SK-N-SH (cell line): ENCODE data around the gene SHANK2. TPM values are rescaled to one million over a fixed set of nuclear protein-coding genes. Genes with fewer than 3 reads are reported as not detected.
A peak's percentile ranks its signal among the peaks of the same experiment; 100 is the strongest.

Experiments used
- CTCF ChIA-PET: fragments of 300-600, 350-600 bp; formaldehyde crosslinking; extraction: SDS; loops from one replicate; lab custom pipeline; 2021; lab: Yijun Ruan, JAX
- POLR2A ChIA-PET: fragments of 350-600 bp; sonication (Branson Sonifier 250); formaldehyde crosslinking; extraction: SDS; loops from one replicate; lab custom pipeline; 2020; ENCODE audit warnings: antibody characterized with exemption, inconsistent platforms; lab: Yijun Ruan, JAX
- DNase-seq: peaks from one replicate; pipeline ENCODE4 v3.0.0; 2012
- H2AFZ ChIP-seq: fragments of 200-600 bp; sonication (generic); 2 replicates; pipeline ENCODE4 v1.8.1; 2016; ENCODE audit warnings: antibody characterized with exemption, mild to moderate bottlenecking, low read depth
- H3F3A ChIP-seq: fragments of 200-600 bp; sonication (generic); replicated peaks from 2 replicates; pipeline ENCODE3; 2016; ENCODE audit warnings: antibody characterized with exemption, mild to moderate bottlenecking; ENCODE audit not compliant: insufficient read depth
- H3K27ac ChIP-seq, 2 experiments: fragments of 200-500 bp in 1 of 2; fragments of 200-600 bp in 1 of 2; sonication (Bioruptor generic) in 1 of 2; sonication (generic), shearing (Covaris generic) in 1 of 2; 2 replicates each; pipeline versions ENCODE4 v1.5.1 to v1.6.1; 2014 to 2016; ENCODE audit warnings: low read depth in 2 of 2, inconsistent platforms in 1 of 2, low read length in 1 of 2, mild to moderate bottlenecking in 1 of 2, mixed read lengths in 1 of 2
- H3K27me3 ChIP-seq: fragments of 200-600 bp; sonication (generic), shearing (Covaris generic); 2 replicates; pipeline ENCODE4 v1.6.1; 2016; ENCODE audit warnings: mixed run types; ENCODE audit not compliant: insufficient read depth
- H3K36me3 ChIP-seq, 2 experiments: fragments of 200-500 bp in 1 of 2; fragments of 200-600 bp in 1 of 2; sonication (Bioruptor generic) in 1 of 2; sonication (generic) in 1 of 2; replicated peaks in 1 of 2; 2 replicates each; pipeline versions ENCODE3 to v1.5.1; 2014 to 2016; ENCODE audit warnings: low read length in 1 of 2, mild to moderate bottlenecking in 1 of 2; ENCODE audit not compliant: insufficient read depth in 2 of 2, control insufficient read depth in 1 of 2
- H3K4me1 ChIP-seq, 2 experiments: fragments of 200-500 bp in 1 of 2; fragments of 200-600 bp in 1 of 2; sonication (Bioruptor generic) in 1 of 2; sonication (generic), shearing (Covaris generic) in 1 of 2; 2 replicates each; pipeline versions ENCODE4 v1.5.1 to v1.6.1; 2014 to 2016; ENCODE audit warnings: low read depth in 1 of 2, low read length in 1 of 2, mixed run types in 1 of 2; ENCODE audit not compliant: insufficient read depth in 2 of 2, control insufficient read depth in 1 of 2
- H3K4me2 ChIP-seq: fragments of 200-600 bp; sonication (generic), shearing (Covaris generic); 2 replicates; pipeline ENCODE4 v1.6.1; 2017; ENCODE audit warnings: mixed run types
- H3K4me3 ChIP-seq, 2 experiments: fragments of 200-500 bp in 1 of 2; fragments of 200-600 bp in 1 of 2; sonication (Bioruptor generic) in 1 of 2; sonication (generic), shearing (Covaris generic) in 1 of 2; 2 replicates each; pipeline versions ENCODE4 v1.5.1 to v1.8.1; 2014 to 2016; ENCODE audit warnings: low read depth in 2 of 2, inconsistent platforms in 1 of 2, low read length in 1 of 2, mild to moderate bottlenecking in 1 of 2, mixed read lengths in 1 of 2, moderate library complexity in 1 of 2
- H3K79me2 ChIP-seq: fragments of 200-600 bp; sonication (generic); 2 replicates; pipeline ENCODE4 v1.8.1; 2017; ENCODE audit warnings: mild to moderate bottlenecking; ENCODE audit not compliant: insufficient read depth
- H3K9ac ChIP-seq: fragments of 200-600 bp; sonication (generic); 2 replicates; pipeline ENCODE4 v1.6.1; 2017; ENCODE audit warnings: mixed run types
- H3K9me2 ChIP-seq: fragments of 200-600 bp; sonication (generic); 2 replicates; pipeline ENCODE4 v1.6.1; 2017; ENCODE audit warnings: mixed run types
- H3K9me3 ChIP-seq: fragments of 200-600 bp; sonication (generic); 2 replicates; pipeline ENCODE4 v1.6.1; 2017; ENCODE audit warnings: mixed run types, mild to moderate bottlenecking, moderate library complexity
- H4K20me1 ChIP-seq: fragments of 200-600 bp; sonication (generic); 2 replicates; pipeline ENCODE4 v1.6.1; 2017; ENCODE audit warnings: mild to moderate bottlenecking, mixed run types; ENCODE audit not compliant: insufficient read depth
- CHD2 ChIP-seq: fragments of 150-350 bp; IDR thresholded peaks from 2 replicates; pipeline ENCODE4 v1.6.1; 2018; ENCODE audit warnings: low read length; ENCODE audit not compliant: partially characterized antibody
- EP300 ChIP-seq, 2 experiments: IDR thresholded peaks; 2 replicates each; pipeline versions ENCODE4 v1.4.0 to v1.6.1; 2012; ENCODE audit warnings: borderline replicate concordance in 1 of 2, low read depth in 1 of 2, low read length in 1 of 2
- EZH2phosphoT487 ChIP-seq: fragments of 200-600 bp; sonication (generic); IDR thresholded peaks from 2 replicates; pipeline ENCODE4 v1.6.1; 2017; ENCODE audit warnings: low read depth, mixed run types, mild to moderate bottlenecking, antibody characterized with exemption, moderate library complexity, borderline replicate concordance
- FOXJ3 ChIP-seq: sonication (generic); formaldehyde crosslinking; IDR thresholded peaks from 2 replicates; pipeline ENCODE4 v1.5.1; 2020; ENCODE audit warnings: mild to moderate bottlenecking, missing genetic modification reagents
- FOXM1 ChIP-seq: IDR thresholded peaks from 2 replicates; pipeline ENCODE4 v1.4.0; 2012; ENCODE audit warnings: low read depth, mild to moderate bottlenecking
- GATA2 ChIP-seq: sonication (generic); formaldehyde crosslinking; IDR thresholded peaks from 2 replicates; pipeline ENCODE4 v1.5.0; 2020; ENCODE audit warnings: mild to moderate bottlenecking, missing genetic modification reagents
- JUND ChIP-seq: IDR thresholded peaks from 2 replicates; pipeline ENCODE4 v1.4.0; 2012
- RAD21 ChIP-seq: IDR thresholded peaks from 2 replicates; pipeline ENCODE4 v1.6.1; 2012; ENCODE audit warnings: mild to moderate bottlenecking, low read length
- RCOR1 ChIP-seq: fragments of 150-350 bp; IDR thresholded peaks from 2 replicates; pipeline ENCODE4 v1.6.1; 2017; ENCODE audit warnings: antibody characterized with exemption, low read length
- YY1 ChIP-seq: IDR thresholded peaks from 2 replicates; pipeline ENCODE4 v1.4.0; 2012; ENCODE audit warnings: low read depth, mild to moderate bottlenecking
- WGBS: methylation state at CpG from one replicate; pipeline ENCODE4 v1.1.6; 2017; ENCODE audit warnings: low lambda C conversion rate; 5-methylcytosine and 5-hydroxymethylcytosine counted together
- polyA plus RNA-seq, 3 experiments: library from polyadenylated mRNA; depleted of rRNA; stranded (reverse); fragments of >200 nt; gene quantifications; 2 replicates each; pipeline ENCODE4 v1.2.3, GENCODE V29; 2012
- TF ChIP-seq, protein P1 (sequence below): IDR thresholded peaks from 2 replicates; pipeline ENCODE4; 2012
- TF ChIP-seq, protein P2 (sequence below): fragments of 150-350 bp; IDR thresholded peaks from 2 replicates; pipeline ENCODE4 v1.6.1; 2017; ENCODE audit warnings: antibody characterized with exemption, low read length, low read depth, borderline replicate concordance
- TF ChIP-seq, protein P3 (sequence below): fragments of 150-350 bp; IDR thresholded peaks from 2 replicates; pipeline ENCODE4 v1.6.1; 2016; ENCODE audit warnings: mild to moderate bottlenecking, low read depth, low read length
- TF ChIP-seq, protein P4 (sequence below): IDR thresholded peaks from 2 replicates; pipeline ENCODE4 v1.4.0; 2012; ENCODE audit warnings: low read depth, borderline replicate concordance

SHANK2 gene
- polyA plus RNA-seq, 1 of the 3 experiments (the other 2 are of a cell fraction) = under 0.01 TPM

DNA sequence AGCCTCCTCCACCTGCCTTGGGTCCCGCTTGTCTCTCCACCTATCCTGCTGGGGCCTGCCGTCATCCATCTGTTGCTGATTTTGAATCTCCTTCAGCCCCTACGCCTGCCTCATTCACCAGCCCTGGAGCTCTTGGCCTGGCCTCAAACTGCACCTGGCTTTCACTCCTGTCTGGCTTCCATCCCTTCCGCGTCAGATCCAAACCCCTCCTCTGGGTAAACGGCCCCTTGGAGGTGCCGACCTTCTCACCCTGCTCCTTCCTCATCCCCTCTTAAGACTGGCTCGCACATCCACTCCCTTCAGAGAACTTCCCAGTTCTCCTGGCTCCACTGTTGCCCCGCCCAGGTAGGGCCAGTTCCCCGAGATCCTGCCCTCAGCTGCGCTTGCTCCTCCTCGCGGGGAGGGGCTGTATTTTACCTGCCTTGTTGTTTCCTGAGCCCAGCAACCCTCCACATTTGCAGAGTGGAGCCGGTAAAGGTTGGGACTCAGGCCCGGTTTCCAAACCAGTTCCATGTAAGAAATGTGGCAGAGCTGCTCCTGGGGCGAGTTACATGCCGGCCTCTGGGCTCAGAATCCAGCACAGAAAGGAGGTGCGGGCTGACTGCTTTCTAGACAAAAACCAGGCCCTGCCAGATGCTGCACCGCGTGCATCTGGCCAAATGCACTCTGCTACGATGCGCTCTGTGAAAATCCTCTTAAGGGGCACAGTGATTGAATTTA, 13.9 kb upstream of the SHANK2 start:
- H3K9me2 ChIP-seq = no peaks in the 10 kb centered on the region
- TF ChIP-seq, protein P1, sequence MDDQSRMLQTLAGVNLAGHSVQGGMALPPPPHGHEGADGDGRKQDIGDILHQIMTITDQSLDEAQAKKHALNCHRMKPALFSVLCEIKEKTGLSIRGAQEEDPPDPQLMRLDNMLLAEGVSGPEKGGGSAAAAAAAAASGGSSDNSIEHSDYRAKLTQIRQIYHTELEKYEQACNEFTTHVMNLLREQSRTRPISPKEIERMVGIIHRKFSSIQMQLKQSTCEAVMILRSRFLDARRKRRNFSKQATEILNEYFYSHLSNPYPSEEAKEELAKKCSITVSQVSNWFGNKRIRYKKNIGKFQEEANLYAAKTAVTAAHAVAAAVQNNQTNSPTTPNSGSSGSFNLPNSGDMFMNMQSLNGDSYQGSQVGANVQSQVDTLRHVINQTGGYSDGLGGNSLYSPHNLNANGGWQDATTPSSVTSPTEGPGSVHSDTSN = no peak
- TF ChIP-seq FOXM1 = no peak
- no peak for TF ChIP-seq CHD2
- TF ChIP-seq RCOR1 = no peak
- TF ChIP-seq GATA2 (CRISPR knock-in tag) = no peak
- no peak for TF ChIP-seq FOXJ3 (CRISPR knock-in tag)
- TF ChIP-seq, protein P2, sequence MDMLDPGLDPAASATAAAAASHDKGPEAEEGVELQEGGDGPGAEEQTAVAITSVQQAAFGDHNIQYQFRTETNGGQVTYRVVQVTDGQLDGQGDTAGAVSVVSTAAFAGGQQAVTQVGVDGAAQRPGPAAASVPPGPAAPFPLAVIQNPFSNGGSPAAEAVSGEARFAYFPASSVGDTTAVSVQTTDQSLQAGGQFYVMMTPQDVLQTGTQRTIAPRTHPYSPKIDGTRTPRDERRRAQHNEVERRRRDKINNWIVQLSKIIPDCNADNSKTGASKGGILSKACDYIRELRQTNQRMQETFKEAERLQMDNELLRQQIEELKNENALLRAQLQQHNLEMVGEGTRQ = no peak
- no peak for TF ChIP-seq JUND
- TF ChIP-seq EP300 (IDR thresholded peaks at IDR 0.05; ENCODE audit: borderline replicate concordance in 1 of 2, low read depth in 1 of 2, low read length in 1 of 2) = no peak
- no peak for TF ChIP-seq YY1
- TF ChIP-seq EZH2phosphoT487 = no peak
- TF ChIP-seq, protein P3, sequence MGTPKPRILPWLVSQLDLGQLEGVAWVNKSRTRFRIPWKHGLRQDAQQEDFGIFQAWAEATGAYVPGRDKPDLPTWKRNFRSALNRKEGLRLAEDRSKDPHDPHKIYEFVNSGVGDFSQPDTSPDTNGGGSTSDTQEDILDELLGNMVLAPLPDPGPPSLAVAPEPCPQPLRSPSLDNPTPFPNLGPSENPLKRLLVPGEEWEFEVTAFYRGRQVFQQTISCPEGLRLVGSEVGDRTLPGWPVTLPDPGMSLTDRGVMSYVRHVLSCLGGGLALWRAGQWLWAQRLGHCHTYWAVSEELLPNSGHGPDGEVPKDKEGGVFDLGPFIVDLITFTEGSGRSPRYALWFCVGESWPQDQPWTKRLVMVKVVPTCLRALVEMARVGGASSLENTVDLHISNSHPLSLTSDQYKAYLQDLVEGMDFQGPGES = no peak
- TF ChIP-seq RAD21 = no peak
- POLR2A ChIA-PET = interaction anchor here (0.6 kb wide), 1 partner anchor 11 kb away, joined by 7 read pairs; no protein-coding TSS in a partner anchor
- H3K79me2 ChIP-seq = no peaks in the 10 kb centered on the region
- no peaks in the 10 kb centered on the region for H3K9me3 ChIP-seq
- H2AFZ ChIP-seq = no peak overlapping the region
- no peaks in the 10 kb centered on the region for H3F3A ChIP-seq
- no peaks in the 10 kb centered on the region for H4K20me1 ChIP-seq
- H3K4me2 ChIP-seq = no peak overlapping the region
- H3K27me3 ChIP-seq = no peaks in the 10 kb centered on the region
- peaks cover 0 to 3% of the 10 kb centered on the region in 2 experiments; a peak in 1 of 4 replicates for H3K4me1 ChIP-seq
- no peak overlapping the region for H3K4me3 ChIP-seq
- WGBS = 46% methylated on average over 20 of the region's 22 CpGs
- CTCF ChIA-PET = interaction anchor here (1.1 to 1.5 kb wide), 2 partner anchors 14 to 15 kb away, joined by 3 read pairs; partner anchors contain the start of gene SHANK2
- no peak overlapping the region for H3K9ac ChIP-seq
- no peak overlapping the region for H3K27ac ChIP-seq
- no peaks in the 10 kb centered on the region for H3K36me3 ChIP-seq
- peak; percentile 62 for DNase-seq

DNA sequence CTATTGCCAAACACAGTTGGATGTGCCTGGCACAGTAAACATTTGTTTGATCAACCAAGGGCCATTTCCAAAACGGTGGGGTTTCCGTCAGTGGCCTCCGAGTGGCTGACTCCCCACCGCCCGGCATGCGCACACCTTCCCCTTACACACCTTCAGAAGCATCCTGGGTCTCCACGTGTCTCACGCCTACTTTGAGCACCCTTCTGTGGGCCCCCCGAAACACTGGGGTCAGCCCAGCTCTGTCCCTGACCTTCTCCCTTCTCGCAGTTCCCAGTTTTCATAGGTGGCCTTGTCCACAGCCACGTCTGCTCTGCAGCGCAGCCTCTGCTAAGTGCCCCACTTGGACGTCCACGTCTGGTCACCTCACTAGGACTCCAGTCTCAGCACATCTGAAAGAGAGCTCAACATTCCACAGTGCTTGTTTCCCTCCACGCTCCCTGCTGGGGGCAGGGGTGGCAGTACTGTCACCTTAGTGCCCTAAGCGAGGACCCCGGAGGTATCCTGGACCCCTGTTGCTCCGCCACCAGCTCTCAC, 13.2 kb upstream of the SHANK2 start:
- H3K9me2 ChIP-seq = no peaks in the 10 kb centered on the region
- H3F3A ChIP-seq = no peaks in the 10 kb centered on the region
- H3K4me1 ChIP-seq = peaks cover 0 to 3% of the 10 kb centered on the region in 2 experiments; a peak in 1 of 4 replicates
- H3K9me3 ChIP-seq = no peaks in the 10 kb centered on the region
- H2AFZ ChIP-seq = no peak overlapping the region
- H3K4me2 ChIP-seq = no peak overlapping the region
- TF ChIP-seq, protein P2 = no peak
- TF ChIP-seq, protein P4, sequence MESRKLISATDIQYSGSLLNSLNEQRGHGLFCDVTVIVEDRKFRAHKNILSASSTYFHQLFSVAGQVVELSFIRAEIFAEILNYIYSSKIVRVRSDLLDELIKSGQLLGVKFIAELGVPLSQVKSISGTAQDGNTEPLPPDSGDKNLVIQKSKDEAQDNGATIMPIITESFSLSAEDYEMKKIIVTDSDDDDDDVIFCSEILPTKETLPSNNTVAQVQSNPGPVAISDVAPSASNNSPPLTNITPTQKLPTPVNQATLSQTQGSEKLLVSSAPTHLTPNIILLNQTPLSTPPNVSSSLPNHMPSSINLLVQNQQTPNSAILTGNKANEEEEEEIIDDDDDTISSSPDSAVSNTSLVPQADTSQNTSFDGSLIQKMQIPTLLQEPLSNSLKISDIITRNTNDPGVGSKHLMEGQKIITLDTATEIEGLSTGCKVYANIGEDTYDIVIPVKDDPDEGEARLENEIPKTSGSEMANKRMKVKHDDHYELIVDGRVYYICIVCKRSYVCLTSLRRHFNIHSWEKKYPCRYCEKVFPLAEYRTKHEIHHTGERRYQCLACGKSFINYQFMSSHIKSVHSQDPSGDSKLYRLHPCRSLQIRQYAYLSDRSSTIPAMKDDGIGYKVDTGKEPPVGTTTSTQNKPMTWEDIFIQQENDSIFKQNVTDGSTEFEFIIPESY = no peak
- no peak for TF ChIP-seq GATA2 (CRISPR knock-in tag)
- TF ChIP-seq, all 33 proteins: peak for 0
- H3K4me3 ChIP-seq = no peak overlapping the region
- DNase-seq = no peak
- H3K27me3 ChIP-seq = no peaks in the 10 kb centered on the region
- H3K79me2 ChIP-seq = no peaks in the 10 kb centered on the region
- ChIA-PET POLR2A (no interaction called here), CTCF (interaction anchor here (1.1 kb wide), 1 partner anchor 14 kb away, joined by 3 read pairs; no protein-coding TSS in a partner anchor)
- no peak overlapping the region for H3K9ac ChIP-seq
- H4K20me1 ChIP-seq = no peaks in the 10 kb centered on the region
- WGBS = 56% methylated on average over 15 of the region's 18 CpGs
- no peak overlapping the region for H3K27ac ChIP-seq
- no peaks in the 10 kb centered on the region for H3K36me3 ChIP-seq
